BE2C (cell line): ENCODE results near the gene STK32C.
"Not testable (repeated sequence)": the region's sequence is repeated elsewhere in the genome, so short reads cannot be mapped to it uniquely, and the experiment has no call there.

Source experiments
- DNase-seq: peaks from one replicate; pipeline ENCODE4 v3.0.0-alpha.2; 2020
- H3K27me3 ChIP-seq: fragments of 250-450 bp; sonication (Bioruptor Pico); 2 replicates; pipeline ENCODE4 v1.5.1; 2020; ENCODE audit warnings: mild to moderate bottlenecking
- H3K36me3 ChIP-seq: fragments of 250-450 bp; sonication (Bioruptor Pico); 2 replicates; pipeline ENCODE4 v1.5.1; 2020; ENCODE audit warnings: mild to moderate bottlenecking
- H3K4me1 ChIP-seq: fragments of 250-450 bp; sonication (Bioruptor Pico); 2 replicates; pipeline ENCODE4 v1.5.1; 2020
- H3K4me3 ChIP-seq: 2 replicates; pipeline ENCODE4 v1.5.1; 2011; ENCODE audit warnings: low read depth, low read length
- H3K9me3 ChIP-seq: fragments of 250-450 bp; sonication (Bioruptor Pico); 2 replicates; pipeline ENCODE4 v1.5.1; 2020
- TF ChIP-seq, protein P1 (sequence below): IDR thresholded peaks from 2 replicates; pipeline ENCODE4 v1.5.1; 2012; ENCODE audit warnings: mild to moderate bottlenecking, low read depth, low read length

STK32C gene

GRCh38 chr10:132225073-132225848 is 82.5 kb downstream of the STK32C start:
- Histone ChIP-seq H3K9me3 (no peaks in the 10 kb centered on the region), H3K4me3 (no peak overlapping the region), H3K4me1 (no peaks in the 10 kb centered on the region), H3K27me3 (no peaks in the 10 kb centered on the region), H3K36me3 (no peaks in the 10 kb centered on the region)
- no peak for DNase-seq
- TF ChIP-seq, protein P1, sequence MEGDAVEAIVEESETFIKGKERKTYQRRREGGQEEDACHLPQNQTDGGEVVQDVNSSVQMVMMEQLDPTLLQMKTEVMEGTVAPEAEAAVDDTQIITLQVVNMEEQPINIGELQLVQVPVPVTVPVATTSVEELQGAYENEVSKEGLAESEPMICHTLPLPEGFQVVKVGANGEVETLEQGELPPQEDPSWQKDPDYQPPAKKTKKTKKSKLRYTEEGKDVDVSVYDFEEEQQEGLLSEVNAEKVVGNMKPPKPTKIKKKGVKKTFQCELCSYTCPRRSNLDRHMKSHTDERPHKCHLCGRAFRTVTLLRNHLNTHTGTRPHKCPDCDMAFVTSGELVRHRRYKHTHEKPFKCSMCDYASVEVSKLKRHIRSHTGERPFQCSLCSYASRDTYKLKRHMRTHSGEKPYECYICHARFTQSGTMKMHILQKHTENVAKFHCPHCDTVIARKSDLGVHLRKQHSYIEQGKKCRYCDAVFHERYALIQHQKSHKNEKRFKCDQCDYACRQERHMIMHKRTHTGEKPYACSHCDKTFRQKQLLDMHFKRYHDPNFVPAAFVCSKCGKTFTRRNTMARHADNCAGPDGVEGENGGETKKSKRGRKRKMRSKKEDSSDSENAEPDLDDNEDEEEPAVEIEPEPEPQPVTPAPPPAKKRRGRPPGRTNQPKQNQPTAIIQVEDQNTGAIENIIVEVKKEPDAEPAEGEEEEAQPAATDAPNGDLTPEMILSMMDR, result no peak

- Histone ChIP-seq H3K9me3 (no peaks in the 10 kb centered on the region), H3K27me3 (no peaks in the 10 kb centered on the region), H3K36me3 (no peaks in the 10 kb centered on the region), H3K4me1 (no peaks in the 10 kb centered on the region), H3K4me3 (no peak overlapping the region)
- TF ChIP-seq, protein P1, result no peak
- no peak for DNase-seq
Observed at GRCh38 chr10:132224343-132225072, 83.2 kb downstream of the STK32C start.

DNA sequence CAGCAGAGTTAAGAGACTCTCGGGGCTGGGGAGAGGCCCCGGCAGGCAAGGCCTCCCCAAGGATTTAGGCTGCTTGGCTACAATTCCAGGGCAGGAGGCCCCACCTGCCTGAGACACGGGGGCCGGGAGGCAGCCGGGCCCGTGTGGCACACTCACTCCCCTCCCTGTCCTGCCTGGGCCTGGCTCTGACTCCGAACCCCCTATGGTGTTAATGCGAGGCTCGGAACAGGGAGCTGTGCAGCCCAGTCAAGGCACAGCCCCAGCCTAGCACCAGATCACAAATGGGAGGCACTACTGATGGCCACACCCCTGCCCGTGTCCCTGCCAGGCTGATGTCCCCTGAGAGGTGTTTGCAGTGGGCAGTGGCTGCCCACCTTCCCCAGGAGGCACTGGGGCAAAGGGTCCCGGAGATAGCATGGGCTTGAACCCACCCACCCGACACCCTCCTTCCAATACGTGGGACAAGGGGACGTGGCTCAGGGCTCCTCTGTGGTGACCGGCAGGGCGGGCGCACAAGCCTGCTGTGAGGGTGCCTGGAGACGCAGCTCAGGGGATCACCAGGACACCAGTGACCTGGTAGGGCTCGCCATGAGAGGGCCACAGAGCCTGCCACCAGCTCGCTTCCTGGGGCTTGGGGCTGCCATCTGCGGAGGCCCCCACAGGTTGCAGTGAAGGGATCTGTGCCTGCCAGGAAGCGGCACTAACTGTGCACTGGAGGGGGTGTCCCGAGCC is 84.0 kb downstream of the STK32C start:
- Histone ChIP-seq H3K4me3 (no peak overlapping the region), H3K4me1 (no peaks in the 10 kb centered on the region), H3K36me3 (no peaks in the 10 kb centered on the region), H3K27me3 (no peaks in the 10 kb centered on the region), H3K9me3 (no peaks in the 10 kb centered on the region)
- DNase-seq, result no peak
- TF ChIP-seq, protein P1, result no peak

DNA sequence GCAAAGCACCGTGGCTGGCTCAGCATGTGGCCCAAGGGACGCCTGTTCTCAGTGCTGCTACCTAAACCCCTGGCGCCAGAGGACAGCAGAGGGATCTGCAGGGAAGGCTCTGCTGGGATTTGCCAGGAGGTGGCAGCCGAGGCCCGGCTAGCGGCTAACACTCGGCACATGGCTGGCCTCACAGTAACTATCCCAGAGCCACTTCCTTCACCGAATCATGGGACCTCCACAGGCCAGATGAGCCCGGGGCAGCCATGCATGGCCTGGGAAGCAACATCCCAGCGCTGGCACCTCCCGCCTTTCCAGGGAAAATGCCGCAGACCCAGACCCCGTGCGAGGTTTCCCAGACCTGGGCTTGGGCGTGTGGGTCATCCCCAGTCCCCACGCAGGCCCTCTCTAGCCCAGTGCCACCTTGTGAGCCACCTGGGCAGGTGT is 84.6 kb downstream of the STK32C start:
- TF ChIP-seq, protein P1, result peak; percentile 98
- Histone ChIP-seq H3K4me3 (no peak overlapping the region), H3K27me3 (no peaks in the 10 kb centered on the region), H3K36me3 (no peaks in the 10 kb centered on the region), H3K4me1 (no peaks in the 10 kb centered on the region), H3K9me3 (no peaks in the 10 kb centered on the region)
- peak; percentile 90 for DNase-seq

DNA sequence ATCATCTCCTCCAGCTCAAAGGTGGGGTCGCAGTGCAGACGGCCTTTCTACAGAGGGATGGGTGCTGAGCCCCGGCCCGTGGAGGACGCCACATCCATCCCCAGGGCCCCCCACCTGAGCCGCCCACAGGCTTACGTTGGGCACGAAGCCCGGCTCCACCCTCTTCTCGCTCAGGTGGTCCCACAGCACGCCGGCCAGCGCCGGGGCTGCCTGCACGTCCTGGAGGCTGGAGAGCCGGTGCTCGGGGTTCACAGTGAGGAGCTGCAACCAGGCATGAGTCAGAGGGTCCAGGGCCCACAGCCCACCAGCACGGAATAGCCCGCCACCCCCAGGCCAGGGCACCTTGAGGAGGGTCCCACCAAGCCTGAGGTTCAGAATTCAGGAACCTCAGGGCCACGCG is 85.0 kb downstream of the STK32C start:
- no peaks in the 10 kb centered on the region for H3K9me3 ChIP-seq
- H3K27me3 ChIP-seq, result no peaks in the 10 kb centered on the region
- DNase-seq, result no peak
- no peaks in the 10 kb centered on the region for H3K36me3 ChIP-seq
- TF ChIP-seq, protein P1, result no peak
- no peaks in the 10 kb centered on the region for H3K4me1 ChIP-seq
- no peak overlapping the region for H3K4me3 ChIP-seq

- not testable (repeated sequence) for H3K27me3 ChIP-seq, H3K4me3 ChIP-seq, H3K36me3 ChIP-seq, H3K9me3 ChIP-seq, H3K4me1 ChIP-seq, DNase-seq
Observed at GRCh38 chr10:132220996-132221395, 86.8 kb downstream of the STK32C start.
